Epithelial cell of esophagus (primary cell): ENCODE measurements around the gene SCFD2.
"Not testable (repeated sequence)": the region's sequence is repeated elsewhere in the genome, so short reads cannot be mapped to it uniquely, and the experiment has no call there.

Experiments
- DNase-seq: peaks from one replicate; pipeline ENCODE4 v3.0.0; 2010; ENCODE audit warnings: low read depth
- H3K4me3 ChIP-seq: 2 replicates; pipeline ENCODE4 v1.5.1; 2011; ENCODE audit warnings: mild to moderate bottlenecking, low read length, control low read depth
- CTCF ChIP-seq: IDR thresholded peaks from 2 replicates; pipeline ENCODE4 v1.5.1; 2011; ENCODE audit warnings: low read depth, mild to moderate bottlenecking, low read length, control low read depth, inconsistent platforms; ENCODE audit not compliant: insufficient read depth; ENCODE audit errors: missing control alignments

Gene SCFD2

GRCh38 chr4:53365486-53366300 lies at the start of gene SCFD2:
SCFD2 (minus strand) TSS chr4:53366061.
- TF ChIP-seq CTCF: no peak
- DNase-seq: peak; percentile 99
- peak within 1 kb of the TSS; percentile 96 for H3K4me3 ChIP-seq

GRCh38 chr4:53409479-53409878 lies 43.6 kb upstream of the SCFD2 start:
- not testable (repeated sequence) for H3K4me3 ChIP-seq, DNase-seq

GRCh38 chr4:53380221-53380620 lies 14.4 kb upstream of the SCFD2 start:
- no peak overlapping the region for H3K4me3 ChIP-seq
- no peak for DNase-seq
- no peak for TF ChIP-seq CTCF

GRCh38 chr4:53378171-53378482 lies 12.3 kb upstream of the SCFD2 start:
- peak overlapping the region; percentile 78 for H3K4me3 ChIP-seq
- no peak for DNase-seq
- TF ChIP-seq CTCF: no peak

GRCh38 chr4:53377319-53378170 lies 11.7 kb upstream of the SCFD2 start, which contains the start of gene FIP1L1:
FIP1L1 (plus strand) TSS chr4:53377641; CDS start chr4:53377839, 198 bp downstream.
- no peak for TF ChIP-seq CTCF
- H3K4me3 ChIP-seq: peak within 1 kb of the TSS; percentile 78
- DNase-seq: peak; percentile 93

- no peak for TF ChIP-seq CTCF
- DNase-seq: no peak
- H3K4me3 ChIP-seq: peak overlapping the region; percentile 78
Measured at GRCh38 chr4:53376900-53377299, 11.0 kb upstream of the SCFD2 start.

- no peak for TF ChIP-seq CTCF
- no peak overlapping the region for H3K4me3 ChIP-seq
- DNase-seq: no peak
Measured at GRCh38 chr4:53374777-53375258, 9.0 kb upstream of the SCFD2 start.
